ENCODE results near the gene BCL3.
"Not testable (repeated sequence)": the region's sequence is repeated elsewhere in the genome, so short reads cannot be mapped to it uniquely, and the experiment has no call there.

GRCh38 chr19:44709434-44710266 lies 38.9 kb upstream of the BCL3 start:
- TF ChIP-seq CTCF (conservative IDR thresholded peaks at IDR 0.05); ZFX (IDR thresholded peaks at IDR 0.05): not testable (repeated sequence)

Data from C4-2B (cell line).